Stimulated activated naive CD8-positive, alpha-beta T cell treated with anti-CD3 and anti-CD28 coated beads, Interleukin-15, Interleukin-2, amounts not matched to agents 100 ng/mL and 50 ng/mL, for 24 hours (primary cell): ENCODE measurements around the gene ABCA2.
A peak's percentile ranks its signal among the peaks of the same experiment; 100 is the strongest.

ENCODE experiments used
- H3K27ac Mint-ChIP-seq: one replicate; pipeline ENCODE4 v1.8.0; 2021; ENCODE audit warnings: mild to moderate bottlenecking, mixed read lengths
- H3K27me3 Mint-ChIP-seq: one replicate; pipeline ENCODE4 v1.8.0; 2021; ENCODE audit warnings: mixed read lengths
- H3K36me3 Mint-ChIP-seq: one replicate; pipeline ENCODE4 v1.8.0; 2021; ENCODE audit warnings: low read depth, mixed read lengths
- H3K4me1 Mint-ChIP-seq: one replicate; pipeline ENCODE4 v1.8.0; 2021; ENCODE audit warnings: low read depth, mixed read lengths
- H3K4me3 Mint-ChIP-seq: one replicate; pipeline ENCODE4 v1.8.0; 2021; ENCODE audit warnings: mild to moderate bottlenecking, mixed read lengths
- H3K9me3 Mint-ChIP-seq: one replicate; pipeline ENCODE4 v1.8.0; 2021; ENCODE audit warnings: mixed read lengths

Gene ABCA2

GRCh38 chr9:136995772-136996311, 32.2 kb downstream of the ABCA2 start:
- no peaks in the 10 kb centered on the region for H3K9me3 Mint-ChIP-seq
- no peaks in the 10 kb centered on the region for H3K27me3 Mint-ChIP-seq
- peaks cover 55% of the 10 kb centered on the region for H3K4me1 Mint-ChIP-seq
- no peaks in the 10 kb centered on the region for H3K36me3 Mint-ChIP-seq
- H3K27ac Mint-ChIP-seq, result no peak overlapping the region
- peak overlapping the region; percentile 10 for H3K4me3 Mint-ChIP-seq

GRCh38 chr9:136995362-136995761, 32.7 kb downstream of the ABCA2 start:
- H3K4me3 Mint-ChIP-seq, result no peak overlapping the region
- peaks cover 51% of the 10 kb centered on the region for H3K4me1 Mint-ChIP-seq
- H3K27me3 Mint-ChIP-seq, result no peaks in the 10 kb centered on the region
- H3K27ac Mint-ChIP-seq, result no peak overlapping the region
- H3K36me3 Mint-ChIP-seq, result no peaks in the 10 kb centered on the region
- H3K9me3 Mint-ChIP-seq, result no peaks in the 10 kb centered on the region

GRCh38 chr9:136994888-136995230, 33.2 kb downstream of the ABCA2 start:
- Mint-ChIP-seq H3K27me3 (no peaks in the 10 kb centered on the region), H3K36me3 (no peaks in the 10 kb centered on the region), H3K4me3 (no peak overlapping the region), H3K27ac (no peak overlapping the region), H3K9me3 (no peaks in the 10 kb centered on the region), H3K4me1 (peaks cover 46% of the 10 kb centered on the region)

GRCh38 chr9:136994180-136994887, 33.7 kb downstream of the ABCA2 start:
- Mint-ChIP-seq H3K27ac (no peak overlapping the region), H3K9me3 (no peaks in the 10 kb centered on the region), H3K36me3 (no peaks in the 10 kb centered on the region), H3K4me3 (no peak overlapping the region), H3K27me3 (no peaks in the 10 kb centered on the region), H3K4me1 (peaks cover 43% of the 10 kb centered on the region)

GRCh38 chr9:136992819-136993369, 35.1 kb downstream of the ABCA2 start:
- H3K9me3 Mint-ChIP-seq, result no peaks in the 10 kb centered on the region
- peaks cover 2% of the 10 kb centered on the region for H3K27me3 Mint-ChIP-seq
- H3K4me1 Mint-ChIP-seq, result peaks cover 32% of the 10 kb centered on the region
- H3K4me3 Mint-ChIP-seq, result peak overlapping the region; percentile 85
- H3K27ac Mint-ChIP-seq, result peak overlapping the region; percentile 70
- no peaks in the 10 kb centered on the region for H3K36me3 Mint-ChIP-seq

GRCh38 chr9:136991993-136992818, 35.8 kb downstream of the ABCA2 start, which contains the start of gene PAXX:
PAXX (plus strand) TSS chr9:136992422; CDS start chr9:136992444, 22 bp downstream.
- H3K27me3 Mint-ChIP-seq, result peaks cover 7% of the 10 kb centered on the region
- H3K4me3 Mint-ChIP-seq, result peak within 1 kb of the TSS; percentile 85

GRCh38 chr9:136990242-136990911, 37.7 kb downstream of the ABCA2 start:
- H3K36me3 Mint-ChIP-seq, result no peaks in the 10 kb centered on the region
- no peaks in the 10 kb centered on the region for H3K9me3 Mint-ChIP-seq
- peaks cover 14% of the 10 kb centered on the region for H3K27me3 Mint-ChIP-seq
- H3K4me3 Mint-ChIP-seq, result no peak overlapping the region
- peaks cover 16% of the 10 kb centered on the region for H3K4me1 Mint-ChIP-seq
- no peak overlapping the region for H3K27ac Mint-ChIP-seq

More at GRCh38 chr9:136991993-136992818, 35.8 kb downstream of the ABCA2 start, which contains the start of gene PAXX:
- Mint-ChIP-seq H3K36me3 (no peaks in the 10 kb centered on the region), H3K4me1 (peaks cover 25% of the 10 kb centered on the region), H3K27ac (peak within 1 kb of the TSS; percentile 70), H3K9me3 (no peaks in the 10 kb centered on the region)

- peaks cover 17% of the 10 kb centered on the region for H3K27me3 Mint-ChIP-seq
- H3K4me3 Mint-ChIP-seq, result no peak overlapping the region
- no peak overlapping the region for H3K27ac Mint-ChIP-seq
- no peaks in the 10 kb centered on the region for H3K36me3 Mint-ChIP-seq
- H3K4me1 Mint-ChIP-seq, result peaks cover 14% of the 10 kb centered on the region
- no peaks in the 10 kb centered on the region for H3K9me3 Mint-ChIP-seq
These were observed 39.2 kb downstream of the ABCA2 start for GRCh38 chr9:136988872-136989271.

- H3K27ac Mint-ChIP-seq, result no peak overlapping the region
- peaks cover 20% of the 10 kb centered on the region for H3K27me3 Mint-ChIP-seq
- no peaks in the 10 kb centered on the region for H3K36me3 Mint-ChIP-seq
- no peak overlapping the region for H3K4me3 Mint-ChIP-seq
- H3K4me1 Mint-ChIP-seq, result no peaks in the 10 kb centered on the region
- no peaks in the 10 kb centered on the region for H3K9me3 Mint-ChIP-seq
These were observed 42.2 kb downstream of the ABCA2 start for GRCh38 chr9:136985853-136986252.

GRCh38 chr9:136985027-136985602, 42.9 kb downstream of the ABCA2 start:
- H3K4me3 Mint-ChIP-seq, result no peak overlapping the region
- H3K36me3 Mint-ChIP-seq, result no peaks in the 10 kb centered on the region
- no peaks in the 10 kb centered on the region for H3K4me1 Mint-ChIP-seq
- H3K27me3 Mint-ChIP-seq, result peaks cover 20% of the 10 kb centered on the region
- H3K9me3 Mint-ChIP-seq, result no peaks in the 10 kb centered on the region
- H3K27ac Mint-ChIP-seq, result no peak overlapping the region

- no peaks in the 10 kb centered on the region for H3K4me1 Mint-ChIP-seq
- H3K4me3 Mint-ChIP-seq, result no peak overlapping the region
- H3K27me3 Mint-ChIP-seq, result peaks cover 20% of the 10 kb centered on the region
- H3K9me3 Mint-ChIP-seq, result no peaks in the 10 kb centered on the region
- H3K36me3 Mint-ChIP-seq, result no peaks in the 10 kb centered on the region
- no peak overlapping the region for H3K27ac Mint-ChIP-seq
These were observed 43.5 kb downstream of the ABCA2 start for GRCh38 chr9:136984464-136985026.

- Mint-ChIP-seq H3K27me3 (peaks cover 20% of the 10 kb centered on the region), H3K36me3 (no peaks in the 10 kb centered on the region), H3K4me1 (no peaks in the 10 kb centered on the region), H3K27ac (no peak overlapping the region), H3K9me3 (no peaks in the 10 kb centered on the region), H3K4me3 (no peak overlapping the region)
These were observed 44.3 kb downstream of the ABCA2 start for GRCh38 chr9:136983656-136984314.

GRCh38 chr9:136983167-136983566, 44.9 kb downstream of the ABCA2 start:
- no peak overlapping the region for H3K27ac Mint-ChIP-seq

More at GRCh38 chr9:136983167-136983566, 44.9 kb downstream of the ABCA2 start:
- Mint-ChIP-seq H3K36me3 (no peaks in the 10 kb centered on the region), H3K9me3 (no peaks in the 10 kb centered on the region), H3K4me1 (no peaks in the 10 kb centered on the region), H3K27me3 (peaks cover 20% of the 10 kb centered on the region), H3K4me3 (no peak overlapping the region)
